NCI-H2029 treated with DMSO at 0.1 percent for 48 hours (cell line): ENCODE data around the gene MAP3K3.

Source experiments
- DNase-seq: peaks from one replicate; lab custom pipeline; 2025; lab: John Stamatoyannopoulos, UW

MAP3K3 gene

DNA sequence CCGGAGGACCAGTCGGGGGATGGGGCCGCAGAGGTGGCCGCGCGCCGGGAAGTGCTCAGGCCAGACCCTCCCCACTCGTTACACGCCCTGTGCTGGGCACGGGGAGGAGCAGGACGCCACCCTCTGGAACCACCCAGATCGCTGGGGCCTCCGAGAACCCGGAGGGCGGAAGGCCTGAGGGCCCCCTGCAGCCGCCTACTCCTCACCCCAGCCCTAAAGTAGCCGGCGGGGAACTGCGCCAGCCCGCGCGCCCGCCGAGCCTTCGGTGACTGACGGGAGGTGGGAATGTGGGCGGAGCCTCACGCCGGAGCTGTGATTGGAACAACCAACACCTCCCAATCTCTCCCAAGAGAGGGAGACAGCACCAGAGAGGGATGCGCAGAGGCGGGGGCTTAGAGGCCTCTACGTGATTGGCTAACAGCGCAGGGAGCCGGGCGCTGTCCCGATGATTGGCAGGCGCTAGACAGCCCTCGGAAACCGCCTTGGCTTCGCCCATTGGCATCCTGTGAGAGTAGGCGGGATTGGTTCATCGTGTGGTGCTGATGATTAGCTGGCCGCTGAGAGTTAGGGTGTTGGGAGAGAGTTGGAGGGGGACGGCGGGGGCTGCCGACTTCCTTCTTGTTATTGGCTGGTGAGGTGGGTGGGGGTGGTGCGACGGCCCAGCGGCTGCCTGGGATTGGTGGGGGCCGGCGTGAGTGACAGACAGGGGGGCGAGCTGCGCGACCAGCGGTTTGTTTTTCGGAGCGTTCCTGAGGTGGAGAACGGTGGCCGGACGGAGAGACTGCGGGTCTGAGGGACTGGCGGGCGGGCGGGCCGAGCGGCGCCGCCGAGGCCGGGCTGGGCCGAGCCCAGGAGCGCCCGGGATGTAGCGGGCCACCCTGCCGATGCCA lies at the start of gene MAP3K3:
MAP3K3 (plus strand) TSS at position 734 of the 890 bp plus-strand sequence. CDS start 343 bp downstream, outside the sequence.
- DNase-seq, result peak; percentile 96

GRCh38 chr17:63573634-63574033 lies 48.6 kb upstream of the MAP3K3 start:
- no peak for DNase-seq

DNA sequence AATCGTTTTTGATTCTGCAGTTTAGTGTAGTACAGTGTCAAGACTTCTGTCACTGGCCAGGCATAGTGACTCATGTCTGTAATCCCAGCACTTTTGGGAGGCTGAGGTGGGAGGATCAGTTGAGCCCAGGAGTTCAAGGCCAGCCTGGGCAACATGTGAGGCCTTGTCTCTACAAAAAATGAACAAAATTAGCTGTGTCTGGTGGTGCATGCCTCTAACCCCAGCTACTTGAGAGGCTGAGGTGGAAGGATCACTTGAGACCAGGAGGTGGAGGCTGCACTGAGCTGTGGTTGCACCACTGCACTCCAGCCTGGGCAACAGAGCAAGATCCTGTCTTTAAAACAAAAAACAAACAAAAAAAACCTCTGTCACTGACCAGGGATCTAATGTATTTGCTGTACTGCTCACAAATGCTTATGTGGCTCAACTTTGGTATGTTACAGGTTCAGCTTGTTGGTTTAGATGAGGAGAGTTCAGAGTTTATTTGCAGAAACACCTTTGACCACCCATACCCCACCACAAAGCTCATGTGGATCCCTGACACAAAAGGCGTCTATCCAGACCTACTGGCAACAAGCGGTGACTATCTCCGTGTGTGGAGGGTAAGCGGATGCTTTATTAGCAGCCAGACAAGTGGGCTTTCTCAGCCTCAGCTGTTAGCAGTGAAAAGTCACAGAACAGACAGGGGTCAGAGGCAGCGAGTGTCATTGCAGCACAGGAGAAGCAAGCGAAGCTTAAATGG lies 44.0 kb upstream of the MAP3K3 start:
- no peak for DNase-seq

DNA sequence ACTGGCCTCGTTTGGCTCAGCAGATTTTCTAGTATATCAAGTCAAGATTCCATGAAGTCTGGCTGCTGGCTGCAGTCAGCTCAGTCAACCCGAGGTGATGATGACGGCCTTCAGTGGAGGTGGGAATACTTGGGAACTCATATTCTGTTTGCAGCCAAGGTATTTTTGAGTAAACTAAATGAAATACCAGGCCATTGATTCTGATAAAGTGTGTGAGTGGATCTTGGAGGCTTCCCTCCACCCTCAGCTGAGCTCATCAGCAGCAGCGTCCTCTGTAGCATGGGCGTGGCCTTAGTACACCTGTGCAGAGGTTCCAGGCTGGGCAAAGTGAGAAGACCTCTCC lies 43.5 kb upstream of the MAP3K3 start:
- DNase-seq, result no peak

- DNase-seq, result no peak
These were observed 42.6 kb upstream of the MAP3K3 start for GRCh38 chr17:63579633-63580032.

GRCh38 chr17:63587770-63588169 lies 34.4 kb upstream of the MAP3K3 start:
- no peak for DNase-seq

GRCh38 chr17:63588797-63589196 lies 33.4 kb upstream of the MAP3K3 start:
- DNase-seq, result no peak

- no peak for DNase-seq
These were observed 32.6 kb upstream of the MAP3K3 start for GRCh38 chr17:63589646-63590045.

DNA sequence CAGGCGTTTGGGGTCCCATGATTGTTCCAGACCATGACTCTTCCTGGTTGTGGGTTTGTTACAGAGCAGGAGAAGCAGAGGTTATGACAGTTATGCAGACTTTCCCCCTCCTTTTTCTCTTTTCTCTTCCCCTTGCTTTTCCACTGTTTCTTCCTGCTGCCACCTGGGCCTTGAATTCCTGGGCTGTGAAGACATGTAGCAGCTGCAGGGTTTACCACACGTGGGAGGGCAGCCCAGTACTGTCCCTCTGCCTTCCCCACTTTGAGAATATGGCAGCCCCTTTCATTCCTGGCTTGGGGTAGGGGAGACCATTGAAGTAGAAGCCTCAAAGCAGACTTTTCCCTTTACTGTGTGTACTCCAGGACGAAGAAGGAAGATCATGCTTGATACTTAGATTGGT lies 29.4 kb upstream of the MAP3K3 start:
- DNase-seq, result no peak

DNA sequence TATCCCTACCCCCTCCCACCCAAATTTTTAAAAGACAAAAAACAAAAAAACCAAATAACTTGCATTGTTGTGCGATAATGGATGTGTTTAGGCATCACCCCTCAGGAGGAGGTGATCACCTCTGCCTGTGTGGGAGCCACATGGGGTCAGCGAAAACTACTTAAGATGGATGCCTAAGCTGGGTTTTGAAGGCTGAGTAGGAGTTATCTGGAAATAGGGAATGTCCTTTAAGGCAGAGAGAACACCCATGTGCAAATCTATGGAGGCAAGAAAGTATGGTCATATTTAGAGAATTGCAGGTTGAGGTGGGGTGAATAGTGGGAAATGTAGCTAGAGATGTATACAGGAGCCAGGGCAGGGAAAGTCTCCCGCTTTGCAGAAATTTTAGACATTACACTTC lies 27.1 kb upstream of the MAP3K3 start:
- DNase-seq, result no peak

GRCh38 chr17:63596856-63597586 lies 25.2 kb upstream of the MAP3K3 start:
- no peak for DNase-seq

- no peak for DNase-seq
These were observed 23.9 kb upstream of the MAP3K3 start for GRCh38 chr17:63598281-63598680.

- peak; percentile 55 for DNase-seq
These were observed 21.4 kb upstream of the MAP3K3 start, which contains the start of gene TACO1 for GRCh38 chr17:63600569-63601438. Gene TACO1 (plus strand): TSS chr17:63600895. CDS start chr17:63601084, 189 bp downstream.

DNA sequence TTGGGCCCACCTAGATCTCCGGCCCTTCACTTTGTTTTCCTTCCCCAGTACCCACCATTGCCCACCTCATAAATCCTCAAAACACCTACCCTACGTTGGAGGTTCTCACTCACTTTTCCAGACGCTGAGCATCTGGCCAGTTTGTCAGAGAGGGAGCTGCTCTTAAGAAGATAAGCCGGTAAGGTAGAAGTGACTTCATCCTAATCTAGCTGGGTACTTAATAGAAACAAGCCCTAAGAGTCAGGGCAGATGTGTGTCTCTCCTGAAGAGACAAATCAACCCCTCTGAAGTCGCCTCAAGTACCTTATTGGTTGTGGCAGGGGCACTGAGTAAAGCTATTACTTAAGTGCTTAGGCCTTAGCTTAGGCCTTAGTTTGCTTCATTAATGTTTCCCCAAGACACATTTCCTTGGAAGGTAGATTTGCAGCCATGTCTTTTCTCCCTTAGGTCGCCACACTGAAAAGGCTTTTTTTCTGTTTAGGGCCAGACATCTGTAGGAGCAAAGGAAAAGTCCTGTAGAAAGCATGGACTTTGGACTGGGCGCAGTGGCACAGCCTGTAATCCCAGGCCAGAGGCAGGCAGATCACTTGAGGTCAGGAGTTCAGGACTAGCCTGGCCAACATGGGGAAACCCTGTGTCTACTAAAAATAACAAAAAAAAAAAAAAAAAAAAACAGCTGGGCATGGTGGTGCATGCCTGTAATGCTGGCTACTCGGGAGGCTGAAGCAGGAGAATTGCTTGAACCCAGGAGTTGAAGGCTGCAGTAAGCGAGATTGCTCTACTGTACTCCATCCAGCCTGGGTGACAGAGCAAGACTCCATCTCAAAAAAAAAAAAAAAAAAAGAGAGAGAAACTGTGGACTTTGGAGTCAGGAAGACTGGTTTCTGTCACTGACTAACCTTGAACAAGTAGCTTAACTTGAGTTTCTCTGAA lies 20.5 kb upstream of the MAP3K3 start:
- no peak for DNase-seq

- DNase-seq, result no peak
These were observed 12.2 kb upstream of the MAP3K3 start for GRCh38 chr17:63609816-63610573.

DNA sequence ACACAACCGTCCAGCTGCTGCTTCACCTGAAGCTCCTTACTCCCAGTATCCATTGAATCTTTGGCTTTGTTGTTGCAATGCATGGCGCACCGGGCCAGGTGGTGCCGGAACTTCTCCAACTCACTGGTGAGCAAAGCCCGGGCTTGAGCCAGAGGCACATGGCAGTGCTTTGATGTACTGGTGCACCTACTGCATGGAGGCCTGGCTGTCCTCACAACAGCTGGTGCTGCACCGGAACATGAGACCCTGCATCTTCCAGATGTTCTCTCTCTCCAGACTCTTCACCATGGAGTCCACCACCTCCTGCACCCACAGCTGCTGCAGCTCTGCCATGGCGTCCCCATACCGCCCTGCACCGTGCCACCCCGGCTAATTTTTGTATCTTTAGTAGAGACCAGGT lies 11.4 kb upstream of the MAP3K3 start:
- no peak for DNase-seq

DNA sequence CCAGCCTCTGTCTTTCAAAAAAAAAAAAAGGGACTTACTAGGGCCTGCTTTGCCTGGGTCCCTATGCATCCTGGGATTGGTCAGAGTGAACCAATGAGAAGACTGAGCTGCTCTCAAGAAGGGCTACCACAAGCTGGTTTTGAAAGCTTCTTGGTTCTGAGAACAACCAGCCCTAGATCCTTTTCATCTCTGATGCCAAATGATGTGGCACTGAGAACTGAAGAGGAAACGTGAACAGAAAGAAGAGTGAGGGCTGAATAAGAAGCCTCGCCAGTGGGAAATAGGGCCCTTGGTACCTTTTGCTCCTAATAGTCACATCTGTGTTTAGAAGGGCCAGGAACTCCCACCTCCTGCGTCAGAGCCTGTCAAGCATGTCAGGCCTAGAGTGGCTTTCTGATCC lies 10.9 kb upstream of the MAP3K3 start:
- DNase-seq, result no peak

DNA sequence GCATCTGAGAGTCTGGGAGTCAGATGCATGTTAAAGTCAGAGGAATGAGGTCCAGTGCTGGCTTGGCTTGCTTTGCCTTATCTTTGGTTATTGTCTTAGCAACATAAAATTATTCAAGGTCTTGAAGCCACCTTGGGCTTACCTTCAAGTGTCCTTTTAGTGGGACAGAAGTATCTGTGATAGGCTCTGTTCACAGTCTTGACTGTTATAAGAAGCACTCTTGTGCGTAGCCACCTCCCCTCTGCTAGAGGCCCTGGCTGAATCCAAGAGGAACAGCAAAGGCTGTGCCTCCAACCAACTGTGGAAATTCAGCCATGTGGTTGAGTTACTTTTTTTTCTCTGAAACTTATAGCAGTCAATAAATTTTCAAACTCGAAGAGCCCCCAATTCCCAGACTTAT lies 8.6 kb upstream of the MAP3K3 start:
- no peak for DNase-seq

GRCh38 chr17:63621229-63621683 lies 961 bp upstream of the MAP3K3 start:
- no peak for DNase-seq
